HG02840 (cell line): ENCODE measurements around the gene VIT.

ENCODE experiments used
- ATAC-seq: cut with Tn5 transposase; IDR thresholded peaks from one replicate; pipeline ENCODE4 v1.9.1; 2021; ENCODE audit warnings: mild to moderate bottlenecking, moderate library complexity, moderate number of reproducible peaks; ENCODE audit not compliant: unreplicated experiment, low FRiP score

VIT gene

DNA sequence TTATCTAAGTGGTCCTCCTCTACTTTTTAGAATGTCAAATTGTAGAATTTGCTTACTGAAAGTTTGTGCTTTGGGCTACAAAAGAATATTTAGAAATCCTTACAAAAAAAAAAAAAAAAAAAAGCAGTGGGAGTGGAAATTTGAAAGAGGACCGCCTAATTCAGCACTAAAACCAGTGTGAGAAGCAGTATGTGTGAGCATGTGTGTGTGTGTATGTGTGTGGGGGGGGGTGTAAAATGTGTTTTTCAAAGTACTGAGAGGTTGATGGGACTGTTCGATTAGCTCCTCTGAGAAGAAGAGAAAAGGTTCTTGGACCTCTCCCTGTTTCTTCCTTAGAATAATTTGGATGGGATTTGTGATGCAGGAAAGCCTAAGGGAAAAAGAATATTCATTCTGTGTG lies at the start of gene VIT:
Gene VIT, plus strand, starts transcription at position 175 of the 400 bp plus-strand sequence. CDS start 19,664 bp downstream, outside the sequence.
- ATAC-seq, result no peak

GRCh38 chr2:36650031-36650829 lies 46.3 kb upstream of the VIT start:
- peak; percentile 76 for ATAC-seq

GRCh38 chr2:36653155-36653554 lies 43.4 kb upstream of the VIT start:
- ATAC-seq, result no peak

- ATAC-seq, result no peak
Observed at GRCh38 chr2:36653967-36654694, 42.4 kb upstream of the VIT start.

DNA sequence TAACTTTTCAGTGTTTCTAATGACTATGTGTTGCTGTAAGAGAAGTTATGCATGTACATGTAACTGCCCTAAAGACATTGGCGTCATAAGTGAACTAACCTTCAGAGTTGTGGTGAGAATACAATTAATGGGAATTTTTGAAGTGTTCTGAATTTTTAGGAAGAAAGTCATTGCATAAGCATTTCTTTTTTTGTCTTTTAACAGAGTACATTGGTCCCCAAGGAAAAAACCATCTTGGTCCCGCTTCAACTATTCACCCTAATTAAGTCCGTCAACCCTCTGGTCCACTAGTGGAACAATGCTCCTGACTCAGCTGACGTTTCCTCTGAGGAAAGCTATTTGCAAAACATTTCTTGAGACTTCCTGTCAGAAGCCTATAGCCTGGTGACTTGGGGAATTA lies 41.1 kb upstream of the VIT start:
- no peak for ATAC-seq

- no peak for ATAC-seq
Observed at GRCh38 chr2:36657703-36658102, 38.8 kb upstream of the VIT start.

DNA sequence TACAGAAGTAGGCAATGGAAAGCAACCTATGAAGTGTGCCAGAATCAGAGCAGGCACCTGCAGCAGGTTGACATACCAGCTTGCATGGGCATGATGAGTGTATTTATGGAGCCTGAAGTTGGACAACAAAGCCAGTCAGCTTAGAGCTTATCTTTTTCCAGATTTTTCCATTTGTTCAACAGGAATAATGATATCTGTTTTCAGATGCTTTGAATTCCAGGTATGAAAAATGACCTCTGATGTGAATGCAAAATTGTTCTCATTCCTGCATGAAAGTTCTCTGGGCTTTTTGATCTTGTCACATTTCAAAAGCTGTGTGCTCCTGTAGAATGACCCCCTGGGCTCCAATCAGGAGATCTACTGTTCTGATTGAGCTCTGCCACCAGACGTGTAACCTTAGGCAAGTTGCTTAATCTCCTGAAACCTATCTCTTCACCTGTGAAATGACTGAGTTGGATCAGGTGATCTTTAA lies 38.2 kb upstream of the VIT start:
- no peak for ATAC-seq

GRCh38 chr2:36659218-36659617 lies 37.3 kb upstream of the VIT start:
- no peak for ATAC-seq

DNA sequence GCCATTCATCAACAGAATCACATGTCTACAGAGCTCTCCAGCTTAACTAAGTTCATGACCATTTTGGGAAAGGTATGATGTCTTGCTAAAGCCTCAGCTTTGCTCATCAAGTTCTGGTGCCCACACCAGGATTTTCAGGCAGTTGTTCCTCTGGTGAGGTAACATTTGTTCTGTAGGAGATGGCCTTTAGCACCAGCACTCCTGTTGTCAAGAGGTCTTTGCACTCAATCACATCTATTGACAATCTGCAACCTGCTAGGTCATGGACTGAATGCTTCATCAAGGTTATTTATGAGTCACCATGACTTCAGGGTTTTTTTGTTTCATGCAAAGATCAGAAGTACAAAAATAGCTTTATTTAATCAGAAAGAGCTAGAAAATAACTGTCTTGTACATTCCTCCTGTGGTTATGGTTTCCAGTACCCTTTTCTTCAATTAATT lies 36.6 kb upstream of the VIT start:
- ATAC-seq, result peak; percentile 67

DNA sequence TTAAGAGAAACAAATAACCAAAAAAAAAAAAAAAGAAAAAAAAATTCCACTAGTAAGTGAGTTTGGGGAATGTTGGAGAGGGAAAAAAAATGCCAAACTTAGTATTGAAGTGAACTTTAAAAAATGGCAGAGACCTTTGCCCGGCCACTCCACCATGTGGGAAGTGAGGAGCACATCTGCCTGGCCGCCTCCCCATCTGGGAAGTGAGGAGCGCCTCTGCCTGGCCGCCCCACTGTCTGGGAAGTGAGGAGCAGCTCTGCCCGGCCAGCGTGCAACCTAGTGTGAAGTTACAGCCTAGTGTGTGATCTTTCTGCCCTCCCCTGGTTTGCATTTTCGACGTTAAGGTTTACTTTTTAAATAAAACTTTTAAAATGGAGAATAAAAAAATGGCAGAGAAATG lies 33.9 kb upstream of the VIT start:
- no peak for ATAC-seq

DNA sequence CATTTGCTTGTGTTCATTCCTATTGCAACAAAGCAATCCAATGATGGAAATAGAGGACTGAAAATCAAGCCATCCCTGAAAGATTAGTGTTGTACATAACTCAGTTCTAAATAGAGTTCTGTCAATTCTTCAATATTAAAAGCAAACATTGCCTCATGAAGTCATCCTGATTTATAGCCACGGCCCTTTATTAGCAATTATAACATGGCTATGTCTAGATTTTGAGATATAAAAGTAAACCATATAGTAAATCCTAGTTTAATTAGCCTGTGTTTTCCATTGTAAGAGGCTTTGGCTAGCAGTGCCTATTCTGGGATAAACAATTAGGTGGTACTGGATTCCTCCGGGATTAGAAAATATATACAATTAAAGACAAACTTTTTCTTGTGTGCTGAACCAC lies 33.2 kb upstream of the VIT start:
- ATAC-seq, result no peak

DNA sequence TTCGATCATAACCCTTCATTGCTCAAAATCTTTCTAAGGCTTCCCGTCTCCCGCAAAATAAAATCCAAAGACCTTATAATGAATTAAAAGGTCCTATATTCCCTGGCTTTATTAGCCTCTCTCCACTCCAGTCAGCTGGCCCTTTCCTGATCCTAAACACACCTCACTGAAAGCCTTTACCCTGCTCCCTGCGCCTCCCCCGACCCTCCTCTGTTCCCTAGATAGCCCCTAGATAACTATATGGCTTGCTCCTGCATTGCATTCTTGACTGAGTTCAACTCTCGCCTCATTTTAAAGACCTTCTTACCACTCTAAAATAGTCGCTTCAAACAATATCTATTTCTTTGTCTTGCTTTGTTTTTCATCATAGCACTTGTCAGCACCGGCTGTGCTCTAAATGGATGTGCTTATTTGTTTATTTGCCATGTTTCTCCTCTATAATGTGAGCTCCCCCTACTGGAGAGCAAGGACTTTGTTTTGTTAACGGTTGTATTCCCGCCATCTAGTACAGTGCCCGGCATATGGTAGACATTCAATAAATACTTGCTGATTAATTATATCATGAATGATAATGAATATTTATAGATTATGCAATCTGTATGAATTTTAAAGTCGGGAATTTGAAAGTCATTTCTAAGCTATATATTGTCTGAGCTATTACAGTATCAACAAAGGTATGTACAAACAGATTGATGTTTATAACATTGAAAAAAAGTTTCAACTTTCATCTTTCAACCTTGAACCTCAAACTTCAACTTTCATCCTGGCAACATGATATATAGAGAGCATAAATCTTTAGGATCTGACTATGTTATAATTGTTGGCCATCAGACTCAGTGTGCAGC lies 32.4 kb upstream of the VIT start:
- peak; percentile 68 for ATAC-seq

GRCh38 chr2:36664696-36665076 lies 31.8 kb upstream of the VIT start:
- ATAC-seq, result no peak

DNA sequence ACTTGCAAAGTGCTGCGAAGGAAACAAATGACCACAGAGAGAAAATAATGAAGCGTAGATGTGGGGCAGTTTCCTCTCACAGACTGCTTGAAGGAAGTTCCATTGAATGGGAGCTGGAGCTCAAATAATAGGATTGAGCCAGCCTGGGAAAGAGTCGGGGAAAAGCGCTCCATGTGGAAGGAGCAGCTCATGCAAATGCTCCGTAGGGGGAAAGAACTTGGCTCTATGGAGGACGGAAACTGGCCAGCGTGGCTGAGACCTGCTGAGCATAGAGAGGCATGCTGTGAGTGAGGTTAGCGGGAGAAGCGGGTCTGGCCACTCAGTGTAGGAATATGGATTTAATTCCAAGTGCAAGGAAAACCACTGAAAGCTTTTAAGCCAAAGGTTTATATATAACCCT lies 28.6 kb upstream of the VIT start:
- no peak for ATAC-seq

DNA sequence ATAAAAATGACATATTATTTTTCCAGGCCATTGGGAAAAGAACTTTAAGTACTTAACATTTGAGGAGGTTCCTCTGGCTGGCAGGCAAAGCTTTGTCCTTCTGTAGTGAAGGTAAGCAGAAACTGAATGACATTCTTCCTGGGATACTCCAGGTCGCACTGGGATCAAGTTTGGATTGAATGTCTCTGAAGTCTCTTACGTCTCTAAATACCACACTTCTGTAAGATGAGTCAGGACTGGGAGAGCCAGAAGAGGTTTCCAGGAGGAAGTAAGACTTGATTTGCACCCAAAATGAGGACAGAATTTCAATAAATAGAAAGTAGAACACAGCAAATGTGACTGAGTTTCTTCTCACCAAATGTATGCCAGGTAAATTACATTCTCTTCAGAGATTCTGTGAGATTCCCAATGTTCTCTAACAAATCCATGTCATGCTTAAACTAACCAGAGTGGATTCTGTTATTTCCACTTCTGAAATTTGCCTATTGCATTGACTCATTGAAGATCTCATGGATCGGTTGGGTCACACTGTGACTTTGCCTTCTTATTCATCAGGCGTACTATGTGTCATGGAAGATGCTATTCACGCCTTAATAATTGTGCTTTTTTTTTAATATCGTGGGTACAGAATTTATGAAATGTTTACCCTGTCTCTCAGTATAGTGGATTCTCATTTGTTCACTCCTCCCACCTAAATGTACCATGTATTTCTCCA lies 25.5 kb upstream of the VIT start:
- no peak for ATAC-seq

GRCh38 chr2:36671731-36672130 lies 24.8 kb upstream of the VIT start:
- no peak for ATAC-seq

- ATAC-seq, result no peak
Observed at GRCh38 chr2:36672199-36672598, 24.3 kb upstream of the VIT start.

DNA sequence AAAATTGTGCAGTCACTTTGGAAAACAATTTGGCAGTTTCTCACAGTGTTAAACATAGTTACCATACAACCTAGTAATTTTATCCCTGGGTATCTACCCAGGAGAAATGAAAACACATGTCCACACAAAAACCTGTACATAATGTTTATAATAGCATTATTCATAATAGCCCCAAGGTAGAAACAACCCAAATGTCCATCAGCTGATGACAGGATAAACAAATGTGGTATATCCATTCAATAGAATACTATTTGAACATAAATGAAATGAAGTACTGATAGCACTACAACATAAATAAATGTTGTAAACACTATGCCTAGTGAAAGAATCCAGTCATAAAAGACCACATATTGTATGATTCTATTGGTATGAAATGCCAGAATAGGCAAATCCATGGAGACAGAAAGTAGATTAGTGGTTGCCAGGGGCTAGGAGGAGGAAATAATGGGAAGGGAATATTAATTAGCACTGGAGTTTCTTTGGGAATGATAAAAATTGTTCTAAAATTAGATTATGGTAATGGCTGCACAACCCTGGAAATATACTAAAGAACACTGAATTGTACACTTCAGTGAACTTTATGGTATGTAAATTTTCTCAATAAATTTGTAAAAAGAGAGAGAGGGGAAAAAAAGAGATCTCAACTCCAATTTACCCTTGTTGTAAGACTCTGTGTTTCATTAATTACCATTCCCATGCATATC lies 20.8 kb upstream of the VIT start:
- no peak for ATAC-seq

- no peak for ATAC-seq
Observed at GRCh38 chr2:36676364-36676763, 20.1 kb upstream of the VIT start.

GRCh38 chr2:36677386-36677785 lies 19.1 kb upstream of the VIT start:
- ATAC-seq, result no peak
